K562 (cell line): Measurements from ENCODE around the gene SPAG9. TPM values are rescaled to one million over a fixed set of nuclear protein-coding genes. Genes with fewer than 3 reads are reported as not detected.

ENCODE experiments used
- ARHGAP35 ChIP-seq: fragments of 450-650 bp; IDR thresholded peaks from 2 replicates; pipeline ENCODE4 v1.6.1; 2018; ENCODE audit not compliant: partially characterized antibody
- CBX2 ChIP-seq: fragments of 200-600 bp; sonication (generic); IDR thresholded peaks from one replicate; pipeline ENCODE4 v1.6.1; 2012; ENCODE audit warnings: mild to moderate bottlenecking, low read length, inconsistent platforms; ENCODE audit not compliant: insufficient read depth, poor library complexity, severe bottlenecking
- EP300 ChIP-seq: IDR thresholded peaks from 2 replicates; pipeline ENCODE4 v1.6.1; 2012; ENCODE audit warnings: low read length, improper control_type of control experiment
- EZH2 ChIP-seq: IDR thresholded peaks from 2 replicates; pipeline ENCODE4 v1.6.1; 2012; ENCODE audit warnings: low read depth, mild to moderate bottlenecking, inconsistent platforms, low read length, borderline replicate concordance
- HNRNPL ChIP-seq: fragments of 200-400 bp; formaldehyde crosslinking; IDR thresholded peaks from 2 replicates; pipeline ENCODE4 v1.6.1; 2017; ENCODE audit warnings: low read depth, mild to moderate bottlenecking, low read length
- LCOR ChIP-seq: sonication (generic); formaldehyde crosslinking; IDR thresholded peaks from 2 replicates; pipeline ENCODE4 v1.8.0; 2022; ENCODE audit warnings: mild to moderate bottlenecking, missing genetic modification reagents
- MAFG ChIP-seq: fragments of 450-650 bp; conservative IDR thresholded peaks from 2 replicates; pipeline ENCODE4 v1.6.1; 2016; ENCODE audit warnings: missing genetic modification characterization, missing compliant biosample characterization
- NCOA4 ChIP-seq: fragments of 450-650 bp; IDR thresholded peaks from 2 replicates; pipeline ENCODE4 v1.6.1; 2018; ENCODE audit warnings: mild to moderate bottlenecking; ENCODE audit not compliant: partially characterized antibody
- POLR2B ChIP-seq: fragments of 450-650 bp; IDR thresholded peaks from 2 replicates; pipeline ENCODE4 v1.6.1; 2018; ENCODE audit warnings: low read depth; ENCODE audit not compliant: partially characterized antibody
- SIN3A ChIP-seq, 2 experiments: fragments of 150-350 bp in 1 of 2; IDR thresholded peaks; 2 replicates each; pipeline ENCODE4 v1.6.1; 2011 to 2016; ENCODE audit warnings: borderline replicate concordance in 2 of 2, low read depth in 2 of 2, low read length in 2 of 2, mild to moderate bottlenecking in 2 of 2, moderate library complexity in 2 of 2; ENCODE audit not compliant: control insufficient read depth in 1 of 2
- SMARCC2 ChIP-seq: fragments of 450-650 bp; IDR thresholded peaks from 2 replicates; pipeline ENCODE4 v1.6.1; 2017; ENCODE audit warnings: antibody characterized with exemption, moderate library complexity, mild to moderate bottlenecking, low read depth
- TBP ChIP-seq: optimal IDR thresholded peaks from 2 replicates; pipeline ENCODE3; 2011; ENCODE audit warnings: low read depth, low read length, improper control_type of control experiment
- ZNF232 ChIP-seq: sonication (generic); formaldehyde crosslinking; IDR thresholded peaks from 2 replicates; pipeline ENCODE4 v1.8.0; 2022; ENCODE audit warnings: mild to moderate bottlenecking, missing genetic modification reagents
- ZNF551 ChIP-seq: fragments of 250-450 bp; sonication (Bioruptor Pico); IDR thresholded peaks from 2 replicates; pipeline ENCODE4 v1.5.0; 2021; ENCODE audit warnings: mild to moderate bottlenecking, moderate library complexity
- polyA plus RNA-seq, 8 experiments: library from polyadenylated mRNA; depleted of rRNA in 4 of 8; stranded (reverse) in 5 of 8; unstranded in 3 of 8; fragments of >200 nt; fragmentation: Nextera tagmentation in 2 of 8; fragmentation: Illumina TruSeq in 1 of 8; extraction: Ambion mirVana in 2 of 8; extraction: Trizol in 1 of 8; gene quantifications; 2 replicates each; pipeline versions ENCODE4 v1.2.1 to v1.2.3, GENCODE V29; 2011 to 2014; ENCODE audit warnings: inconsistent platforms in 1 of 8, missing spikeins in 1 of 8
- total RNA-seq, 7 experiments: library from RNA; depleted of rRNA in 6 of 7; stranded (reverse); fragments of >200 nt in 6 of 7; fragmentation: Illumina TruSeq in 2 of 7; extraction: Trizol in 2 of 7; gene quantifications; 2 replicates each; pipeline versions ENCODE4 v1.2.1 to v1.2.3, GENCODE V29; 2011 to 2021; ENCODE audit warnings: low replicate concordance in 1 of 7
- TF ChIP-seq, protein P1 (sequence below): fragments of 250-450 bp; sonication (Bioruptor Pico); IDR thresholded peaks from 2 replicates; pipeline ENCODE4 v1.5.0; 2021; ENCODE audit warnings: mild to moderate bottlenecking, borderline replicate concordance
- TF ChIP-seq, protein P2 (sequence below): fragments of 250-450 bp; sonication (Bioruptor Pico); IDR thresholded peaks from 2 replicates; pipeline ENCODE4 v1.4.0; 2020
- TF ChIP-seq, protein P3 (sequence below): sonication (generic); formaldehyde crosslinking; IDR thresholded peaks from 2 replicates; pipeline ENCODE4 v1.8.0; 2023; ENCODE audit warnings: mild to moderate bottlenecking, missing genetic modification reagents
- TF ChIP-seq, protein P4 (sequence below): fragments of 450-650 bp; conservative IDR thresholded peaks from 2 replicates; pipeline ENCODE4 v1.6.1; 2016; ENCODE audit warnings: missing genetic modification characterization, low read depth, mild to moderate bottlenecking, control low read depth, missing compliant biosample characterization
- TF ChIP-seq, protein P5 (sequence below): fragments of 200-800 bp; sonication (Bioruptor generic); IDR thresholded peaks from 2 replicates; pipeline ENCODE4 v1.6.1; 2017; ENCODE audit warnings: missing genetic modification characterization, missing compliant biosample characterization

SPAG9 gene
- total and polyA plus RNA-seq, 9 of the 15 experiments (the other 6 are each of a cell fraction or from before 2014, with no cell fraction given), result 12.2 to 99.2 (median 58.2) TPM

DNA sequence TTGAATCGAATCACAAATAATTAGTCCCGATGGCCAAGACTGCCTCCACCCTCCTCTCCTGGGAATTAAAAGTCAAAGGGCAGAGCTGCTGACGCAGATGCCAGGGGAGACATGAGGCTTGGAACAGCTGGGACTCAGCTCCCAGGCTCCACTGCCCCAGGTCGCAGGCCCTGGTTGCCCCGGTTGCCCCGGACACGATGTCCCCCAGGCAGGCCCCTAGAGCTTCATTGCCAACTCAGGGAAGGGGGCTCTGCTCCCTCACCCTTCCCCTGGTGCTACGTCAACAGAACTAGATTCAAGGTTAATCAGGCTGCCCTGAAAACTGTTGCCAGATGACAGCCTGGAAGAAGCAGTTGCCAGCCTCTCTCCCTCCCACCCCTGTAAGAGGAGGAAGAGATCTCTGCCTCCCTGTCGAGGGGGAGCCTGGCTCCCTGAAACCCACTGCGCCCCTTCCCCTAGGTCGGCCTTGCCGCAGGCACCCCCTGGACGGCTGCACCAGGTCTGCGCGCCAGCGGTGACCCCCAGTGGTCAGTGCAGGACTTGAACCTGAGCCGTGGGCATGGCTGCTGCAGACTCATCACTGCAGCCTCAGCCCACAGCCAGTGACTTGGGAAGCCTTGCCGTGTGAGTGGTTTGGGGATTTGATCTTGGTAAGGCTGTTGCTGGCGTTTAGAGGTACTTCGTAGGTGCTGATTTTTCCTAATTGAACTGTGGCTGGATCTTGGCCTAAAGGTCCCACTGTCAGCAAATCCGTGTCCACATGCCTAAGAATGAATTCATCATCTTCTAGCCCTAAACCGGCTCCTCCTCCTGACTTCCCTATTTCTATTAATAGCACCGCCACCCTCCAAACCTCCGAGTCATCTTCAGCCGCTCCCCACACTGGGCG lies 170.4 kb downstream of the SPAG9 start (continued):
- TF ChIP-seq CBX2 (no peak), EZH2 (no peak), TBP (no peak), ZNF551 (no peak), SMARCC2 (no peak), ZNF232 (CRISPR knock-in tag) (no peak), HNRNPL (no peak), ARHGAP35 (no peak), MAFG (peak; percentile 85), POLR2B (no peak), LCOR (CRISPR knock-in tag) (no peak; the same call in 1 of the 2 replicates), EP300 (no peak), SIN3A (IDR thresholded peaks at IDR 0.05; ENCODE audit: borderline replicate concordance in 2 of 2, control insufficient read depth in 1 of 2, low read depth in 2 of 2, low read length in 2 of 2) (0 out of 4 replicates have a peak, but pooled peaks of 1 of the 2 experiments have one; percentile 29), NCOA4 (no peak)
- TF ChIP-seq, protein P1, sequence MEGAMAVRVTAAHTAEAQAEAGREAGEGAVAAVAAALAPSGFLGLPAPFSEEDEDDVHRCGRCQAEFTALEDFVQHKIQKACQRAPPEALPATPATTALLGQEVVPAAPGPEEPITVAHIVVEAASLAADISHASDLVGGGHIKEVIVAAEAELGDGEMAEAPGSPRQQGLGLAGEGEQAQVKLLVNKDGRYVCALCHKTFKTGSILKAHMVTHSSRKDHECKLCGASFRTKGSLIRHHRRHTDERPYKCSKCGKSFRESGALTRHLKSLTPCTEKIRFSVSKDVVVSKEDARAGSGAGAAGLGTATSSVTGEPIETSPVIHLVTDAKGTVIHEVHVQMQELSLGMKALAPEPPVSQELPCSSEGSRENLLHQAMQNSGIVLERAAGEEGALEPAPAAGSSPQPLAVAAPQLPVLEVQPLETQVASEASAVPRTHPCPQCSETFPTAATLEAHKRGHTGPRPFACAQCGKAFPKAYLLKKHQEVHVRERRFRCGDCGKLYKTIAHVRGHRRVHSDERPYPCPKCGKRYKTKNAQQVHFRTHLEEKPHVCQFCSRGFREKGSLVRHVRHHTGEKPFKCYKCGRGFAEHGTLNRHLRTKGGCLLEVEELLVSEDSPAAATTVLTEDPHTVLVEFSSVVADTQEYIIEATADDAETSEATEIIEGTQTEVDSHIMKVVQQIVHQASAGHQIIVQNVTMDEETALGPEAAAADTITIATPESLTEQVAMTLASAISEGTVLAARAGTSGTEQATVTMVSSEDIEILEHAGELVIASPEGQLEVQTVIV (CRISPR knock-in tag), result no peak
- TF ChIP-seq, protein P2, sequence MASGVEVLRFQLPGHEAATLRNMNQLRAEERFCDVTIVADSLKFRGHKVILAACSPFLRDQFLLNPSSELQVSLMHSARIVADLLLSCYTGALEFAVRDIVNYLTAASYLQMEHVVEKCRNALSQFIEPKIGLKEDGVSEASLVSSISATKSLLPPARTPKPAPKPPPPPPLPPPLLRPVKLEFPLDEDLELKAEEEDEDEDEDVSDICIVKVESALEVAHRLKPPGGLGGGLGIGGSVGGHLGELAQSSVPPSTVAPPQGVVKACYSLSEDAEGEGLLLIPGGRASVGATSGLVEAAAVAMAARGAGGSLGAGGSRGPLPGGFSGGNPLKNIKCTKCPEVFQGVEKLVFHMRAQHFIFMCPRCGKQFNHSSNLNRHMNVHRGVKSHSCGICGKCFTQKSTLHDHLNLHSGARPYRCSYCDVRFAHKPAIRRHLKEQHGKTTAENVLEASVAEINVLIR, result no peak
- TF ChIP-seq, protein P3, sequence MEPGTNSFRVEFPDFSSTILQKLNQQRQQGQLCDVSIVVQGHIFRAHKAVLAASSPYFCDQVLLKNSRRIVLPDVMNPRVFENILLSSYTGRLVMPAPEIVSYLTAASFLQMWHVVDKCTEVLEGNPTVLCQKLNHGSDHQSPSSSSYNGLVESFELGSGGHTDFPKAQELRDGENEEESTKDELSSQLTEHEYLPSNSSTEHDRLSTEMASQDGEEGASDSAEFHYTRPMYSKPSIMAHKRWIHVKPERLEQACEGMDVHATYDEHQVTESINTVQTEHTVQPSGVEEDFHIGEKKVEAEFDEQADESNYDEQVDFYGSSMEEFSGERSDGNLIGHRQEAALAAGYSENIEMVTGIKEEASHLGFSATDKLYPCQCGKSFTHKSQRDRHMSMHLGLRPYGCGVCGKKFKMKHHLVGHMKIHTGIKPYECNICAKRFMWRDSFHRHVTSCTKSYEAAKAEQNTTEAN (CRISPR knock-in tag), result no peak
- TF ChIP-seq, protein P4, sequence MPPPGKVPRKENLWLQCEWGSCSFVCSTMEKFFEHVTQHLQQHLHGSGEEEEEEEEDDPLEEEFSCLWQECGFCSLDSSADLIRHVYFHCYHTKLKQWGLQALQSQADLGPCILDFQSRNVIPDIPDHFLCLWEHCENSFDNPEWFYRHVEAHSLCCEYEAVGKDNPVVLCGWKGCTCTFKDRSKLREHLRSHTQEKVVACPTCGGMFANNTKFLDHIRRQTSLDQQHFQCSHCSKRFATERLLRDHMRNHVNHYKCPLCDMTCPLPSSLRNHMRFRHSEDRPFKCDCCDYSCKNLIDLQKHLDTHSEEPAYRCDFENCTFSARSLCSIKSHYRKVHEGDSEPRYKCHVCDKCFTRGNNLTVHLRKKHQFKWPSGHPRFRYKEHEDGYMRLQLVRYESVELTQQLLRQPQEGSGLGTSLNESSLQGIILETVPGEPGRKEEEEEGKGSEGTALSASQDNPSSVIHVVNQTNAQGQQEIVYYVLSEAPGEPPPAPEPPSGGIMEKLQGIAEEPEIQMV (tag), result no peak
- TF ChIP-seq, protein P5, sequence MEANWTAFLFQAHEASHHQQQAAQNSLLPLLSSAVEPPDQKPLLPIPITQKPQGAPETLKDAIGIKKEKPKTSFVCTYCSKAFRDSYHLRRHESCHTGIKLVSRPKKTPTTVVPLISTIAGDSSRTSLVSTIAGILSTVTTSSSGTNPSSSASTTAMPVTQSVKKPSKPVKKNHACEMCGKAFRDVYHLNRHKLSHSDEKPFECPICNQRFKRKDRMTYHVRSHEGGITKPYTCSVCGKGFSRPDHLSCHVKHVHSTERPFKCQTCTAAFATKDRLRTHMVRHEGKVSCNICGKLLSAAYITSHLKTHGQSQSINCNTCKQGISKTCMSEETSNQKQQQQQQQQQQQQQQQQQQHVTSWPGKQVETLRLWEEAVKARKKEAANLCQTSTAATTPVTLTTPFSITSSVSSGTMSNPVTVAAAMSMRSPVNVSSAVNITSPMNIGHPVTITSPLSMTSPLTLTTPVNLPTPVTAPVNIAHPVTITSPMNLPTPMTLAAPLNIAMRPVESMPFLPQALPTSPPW (CRISPR knock-in tag), result peak; percentile 70
